ENCODE results near the gene RAD52.

Gene RAD52

DNA sequence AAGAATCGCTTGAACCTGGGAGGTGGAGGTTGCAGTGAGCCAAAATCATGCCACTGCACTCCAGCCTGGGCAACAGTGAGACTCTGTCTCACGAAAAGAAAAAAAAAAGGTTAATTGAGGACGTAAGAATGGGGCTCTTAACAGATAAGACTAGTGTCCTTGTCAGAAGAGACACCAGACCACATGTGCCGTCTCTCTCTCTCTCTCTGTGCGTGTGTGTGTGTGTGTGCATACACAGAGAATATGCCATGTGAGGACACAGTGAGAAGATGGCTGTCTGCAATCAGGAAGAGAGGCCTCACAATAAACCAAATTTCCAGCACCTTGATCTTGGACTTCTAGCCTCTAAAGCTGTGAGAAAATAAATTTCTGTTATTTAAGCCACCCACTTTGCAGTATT lies 29.9 kb upstream of the RAD52 start:
- TF ChIP-seq, protein P1, sequence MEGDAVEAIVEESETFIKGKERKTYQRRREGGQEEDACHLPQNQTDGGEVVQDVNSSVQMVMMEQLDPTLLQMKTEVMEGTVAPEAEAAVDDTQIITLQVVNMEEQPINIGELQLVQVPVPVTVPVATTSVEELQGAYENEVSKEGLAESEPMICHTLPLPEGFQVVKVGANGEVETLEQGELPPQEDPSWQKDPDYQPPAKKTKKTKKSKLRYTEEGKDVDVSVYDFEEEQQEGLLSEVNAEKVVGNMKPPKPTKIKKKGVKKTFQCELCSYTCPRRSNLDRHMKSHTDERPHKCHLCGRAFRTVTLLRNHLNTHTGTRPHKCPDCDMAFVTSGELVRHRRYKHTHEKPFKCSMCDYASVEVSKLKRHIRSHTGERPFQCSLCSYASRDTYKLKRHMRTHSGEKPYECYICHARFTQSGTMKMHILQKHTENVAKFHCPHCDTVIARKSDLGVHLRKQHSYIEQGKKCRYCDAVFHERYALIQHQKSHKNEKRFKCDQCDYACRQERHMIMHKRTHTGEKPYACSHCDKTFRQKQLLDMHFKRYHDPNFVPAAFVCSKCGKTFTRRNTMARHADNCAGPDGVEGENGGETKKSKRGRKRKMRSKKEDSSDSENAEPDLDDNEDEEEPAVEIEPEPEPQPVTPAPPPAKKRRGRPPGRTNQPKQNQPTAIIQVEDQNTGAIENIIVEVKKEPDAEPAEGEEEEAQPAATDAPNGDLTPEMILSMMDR (conservative IDR thresholded peaks at IDR 0.05; ENCODE audit: control insufficient read depth, insufficient read depth, low read depth, low read length), result no peak
- no peak overlapping the region for H3K4me3 ChIP-seq (ENCODE audit: control insufficient read depth, low read depth, low read length)
- no peak for DNase-seq (ENCODE audit: low read depth)

DNA sequence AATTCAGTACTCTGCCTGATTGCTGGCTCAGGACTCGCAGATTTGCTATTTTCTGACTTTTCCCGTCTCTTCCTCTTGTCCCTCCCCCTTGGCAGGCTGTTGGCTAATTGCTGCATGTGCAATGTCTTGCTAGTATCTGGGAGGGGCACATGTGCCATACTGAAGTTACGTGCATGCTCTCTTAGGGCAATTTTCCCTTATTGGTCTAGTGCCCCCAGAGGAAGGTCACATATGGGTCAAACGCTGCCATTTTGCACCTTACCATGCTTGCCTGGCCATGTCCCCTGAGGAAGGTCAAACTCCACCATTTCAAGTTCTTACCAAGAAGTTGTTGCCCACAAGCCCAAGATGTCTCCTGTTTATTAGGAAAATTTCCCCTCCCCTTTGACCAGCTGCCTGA lies 27.7 kb upstream of the RAD52 start:
- no peak for DNase-seq (ENCODE audit: low read depth)
- no peak overlapping the region for H3K4me3 ChIP-seq (ENCODE audit: control insufficient read depth, low read depth, low read length)
- TF ChIP-seq, protein P1 (conservative IDR thresholded peaks at IDR 0.05; ENCODE audit: control insufficient read depth, insufficient read depth, low read depth, low read length), result no peak

DNA sequence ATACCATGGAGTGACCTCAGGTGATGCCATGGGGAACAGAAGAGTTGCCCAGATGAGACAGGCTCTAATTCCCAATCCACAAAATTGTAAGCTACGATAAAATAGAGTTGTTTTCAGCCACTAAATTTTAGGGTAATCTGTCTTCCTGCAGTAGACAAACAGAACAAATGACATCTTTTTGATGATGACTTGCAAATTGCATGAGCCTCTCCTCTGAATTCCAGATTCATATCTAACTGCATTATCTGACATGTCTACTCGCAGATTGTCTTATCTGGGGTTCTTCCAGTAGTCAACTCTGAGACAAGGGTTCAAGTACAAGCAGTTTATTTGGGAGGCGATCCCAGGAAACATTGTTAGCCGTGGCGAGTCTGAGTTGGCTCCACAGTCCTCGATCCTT lies 27.1 kb upstream of the RAD52 start:
- no peak overlapping the region for H3K4me3 ChIP-seq (ENCODE audit: control insufficient read depth, low read depth, low read length)
- no peak for DNase-seq (ENCODE audit: low read depth)
- TF ChIP-seq, protein P1 (conservative IDR thresholded peaks at IDR 0.05; ENCODE audit: control insufficient read depth, insufficient read depth, low read depth, low read length), result no peak

DNA sequence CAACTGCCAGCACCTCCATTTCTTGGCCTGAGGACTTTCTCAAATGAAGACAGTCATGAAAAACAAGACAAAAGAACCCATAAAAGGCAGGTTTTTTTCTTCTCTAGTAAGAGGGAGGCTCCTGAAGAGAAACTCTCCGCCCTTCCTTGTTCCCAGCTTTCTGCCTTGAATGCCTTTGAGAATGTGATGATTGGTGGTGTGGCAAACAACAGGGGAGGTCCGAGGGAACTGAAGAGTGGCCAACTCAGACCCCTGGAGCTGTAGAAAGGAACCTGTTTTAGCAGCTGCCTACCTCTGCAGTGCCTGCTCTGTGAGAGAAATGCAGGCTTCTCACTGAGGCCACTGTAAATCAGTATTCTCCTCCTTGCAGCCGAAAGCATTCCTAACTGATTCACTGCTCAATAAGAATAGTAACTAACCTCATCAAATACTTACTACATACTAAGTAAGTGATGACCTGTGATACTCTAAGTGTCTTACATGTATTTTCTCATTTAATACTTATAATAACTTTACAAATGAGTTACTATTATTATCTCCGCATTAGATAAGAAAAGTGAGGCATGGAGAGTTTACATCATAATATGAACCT lies 24.9 kb upstream of the RAD52 start:
- no peak for DNase-seq (ENCODE audit: low read depth)
- no peak overlapping the region for H3K4me3 ChIP-seq (ENCODE audit: control insufficient read depth, low read depth, low read length)
- TF ChIP-seq, protein P1 (conservative IDR thresholded peaks at IDR 0.05; ENCODE audit: control insufficient read depth, insufficient read depth, low read depth, low read length), result no peak

DNA sequence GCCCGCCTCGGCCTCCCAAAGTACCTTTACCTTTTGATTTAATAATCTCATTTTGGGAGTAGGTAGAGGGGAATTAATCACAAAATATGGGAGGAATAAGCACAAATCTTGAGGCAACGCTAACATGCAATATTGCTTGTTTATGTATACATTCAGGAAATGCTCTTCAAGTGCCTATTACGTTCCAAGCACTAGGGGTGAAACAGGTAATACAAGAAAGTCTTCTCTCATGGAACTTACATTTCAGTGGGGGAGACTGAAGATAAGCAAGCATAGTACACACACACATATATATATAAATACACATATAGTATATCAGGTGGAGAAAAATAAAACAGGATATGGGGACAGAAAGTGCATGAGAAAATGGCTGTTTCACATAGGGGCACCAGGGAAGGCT lies 22.5 kb upstream of the RAD52 start:
- TF ChIP-seq, protein P1 (conservative IDR thresholded peaks at IDR 0.05; ENCODE audit: control insufficient read depth, insufficient read depth, low read depth, low read length), result no peak
- no peak for DNase-seq (ENCODE audit: low read depth)

DNA sequence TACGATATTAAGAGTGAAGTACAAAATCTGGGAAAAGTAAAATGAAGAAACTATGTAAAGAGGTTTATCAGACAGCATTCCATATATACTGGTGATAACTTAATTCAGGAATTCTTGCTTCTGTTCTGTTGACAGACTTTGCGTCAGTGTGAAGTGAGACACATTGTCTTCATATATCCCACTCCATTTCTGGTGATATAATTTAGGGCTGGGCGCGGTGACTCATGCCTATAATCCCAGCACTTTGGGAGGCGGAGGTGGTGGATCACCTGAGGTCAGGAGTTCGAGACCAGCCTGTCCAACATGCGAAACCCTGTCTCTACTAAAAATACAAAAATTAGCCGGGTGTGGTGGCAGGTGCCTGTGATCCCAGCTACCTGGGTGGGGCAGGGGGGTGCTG lies 20.3 kb upstream of the RAD52 start:
- H3K4me3 ChIP-seq (ENCODE audit: control insufficient read depth, low read depth, low read length), result no peak overlapping the region
- no peak for DNase-seq (ENCODE audit: low read depth)

More for the DNA sequence above, 22.5 kb upstream of the RAD52 start:
- no peak overlapping the region for H3K4me3 ChIP-seq (ENCODE audit: control insufficient read depth, low read depth, low read length)

More for the DNA sequence above, 20.3 kb upstream of the RAD52 start:
- TF ChIP-seq, protein P1 (conservative IDR thresholded peaks at IDR 0.05; ENCODE audit: control insufficient read depth, insufficient read depth, low read depth, low read length), result no peak

Measured in fibroblast of mammary gland (primary cell).